Endodermal cell (in vitro differentiated cells): ENCODE results near the gene IPMK. TPM values are rescaled to one million over a fixed set of nuclear protein-coding genes. Genes with fewer than 3 reads are reported as not detected.

Experiments used
- DNase-seq: peaks from one replicate; pipeline ENCODE4 v3.0.0-alpha.2; 2017
- H3K27ac ChIP-seq: 2 replicates; pipeline ENCODE4 v1.5.1; 2013; ENCODE audit warnings: mild to moderate bottlenecking, low read depth, low read length, moderate library complexity
- H3K27me3 ChIP-seq: 2 replicates; pipeline ENCODE4 v1.6.1; 2013; ENCODE audit warnings: mild to moderate bottlenecking, low read length, moderate library complexity; ENCODE audit not compliant: insufficient read depth, control insufficient read depth, poor library complexity, severe bottlenecking
- H3K36me3 ChIP-seq: 2 replicates; pipeline ENCODE4 v1.7.0; 2013; ENCODE audit warnings: mild to moderate bottlenecking, low read length, moderate library complexity; ENCODE audit not compliant: control insufficient read depth, insufficient read depth
- H3K4me1 ChIP-seq: one replicate; pipeline ENCODE4 v1.7.0; 2013; ENCODE audit warnings: low read length; ENCODE audit not compliant: control insufficient read depth, insufficient read depth
- H3K4me3 ChIP-seq: 2 replicates; pipeline ENCODE4 v1.5.1; 2013; ENCODE audit warnings: mild to moderate bottlenecking, low read length, moderate library complexity
- H3K9ac ChIP-seq: 2 replicates; pipeline ENCODE4 v1.6.1; 2013; ENCODE audit warnings: mild to moderate bottlenecking, low read length, moderate library complexity; ENCODE audit not compliant: poor library complexity, severe bottlenecking; ENCODE audit errors: extremely low read depth
- H3K9me3 ChIP-seq: 2 replicates; pipeline ENCODE4 v1.6.1; 2013; ENCODE audit warnings: mild to moderate bottlenecking, low read length, moderate library complexity; ENCODE audit not compliant: control insufficient read depth
- H3K27ac Mint-ChIP-seq: 2 replicates; pipeline ENCODE4 v1.8.0; 2020; ENCODE audit warnings: mixed read lengths
- H3K27me3 Mint-ChIP-seq: 2 replicates; pipeline ENCODE4 v1.8.0; 2021; ENCODE audit warnings: mild to moderate bottlenecking, mixed read lengths; ENCODE audit not compliant: insufficient read depth
- H3K36me3 Mint-ChIP-seq: 2 replicates; pipeline ENCODE4 v1.8.0; 2020; ENCODE audit warnings: low read depth, mixed read lengths
- H3K4me1 Mint-ChIP-seq: 2 replicates; pipeline ENCODE4 v1.8.0; 2020; ENCODE audit warnings: mixed read lengths
- H3K4me3 Mint-ChIP-seq: 2 replicates; pipeline ENCODE4 v1.8.0; 2020; ENCODE audit warnings: mild to moderate bottlenecking, moderate library complexity, mixed read lengths
- H3K9me3 Mint-ChIP-seq: 2 replicates; pipeline ENCODE4 v1.8.0; 2020; ENCODE audit warnings: mild to moderate bottlenecking, mixed read lengths
- CTCF ChIP-seq: fragments of 200-600 bp; sonication (generic); conservative IDR thresholded peaks from 2 replicates; pipeline ENCODE4 v1.5.0; 2021; ENCODE audit warnings: antibody characterized with exemption, mild to moderate bottlenecking
- WGBS, 2 experiments: methylation state at CpG; one replicate each; pipeline versions ENCODE4 v1.1.5 to v1.1.7; 2013; ENCODE audit warnings: missing lambda C conversion rate in 2 of 2, mixed read lengths in 1 of 2; ENCODE audit not compliant: insufficient coverage in 1 of 2, insufficient read length in 1 of 2; 5-methylcytosine and 5-hydroxymethylcytosine counted together
- total RNA-seq, 2 donors: library from RNA; stranded (reverse); fragmentation: NEBNext Ultra II Directional in 1 of 2; extraction: Animal tissue kit (Norgen Biotek cat#: 25700) in 1 of 2; gene quantifications; 2 replicates in 1 of 2; 3 replicates in 1 of 2; pipeline ENCODE4 v1.2.1, GENCODE V29; 2021

Gene IPMK
- total RNA-seq, 2 donors from 2014 or later: 9.3 to 9.4 TPM

- Mint-ChIP-seq H3K27me3 (no peaks in the 10 kb centered on the region), H3K36me3 (peaks cover 33% of the 10 kb centered on the region), H3K4me3 (no peak overlapping the region), H3K4me1 (peaks cover 21% of the 10 kb centered on the region), H3K27ac (no peak overlapping the region), H3K9me3 (peaks cover 6% of the 10 kb centered on the region)
- no peak overlapping the region for H3K27ac ChIP-seq
- no peak overlapping the region for H3K9ac ChIP-seq
- no peak for DNase-seq
- peaks cover 8% of the 10 kb centered on the region for H3K4me1 ChIP-seq
- H3K9me3 ChIP-seq: no peaks in the 10 kb centered on the region
- no peak for TF ChIP-seq CTCF
- H3K4me3 ChIP-seq: no peak overlapping the region
- WGBS, 2 experiments: 96 to 100% methylated on average over 1 to 3 of the region's 3 CpGs
- peaks cover 20% of the 10 kb centered on the region for H3K36me3 ChIP-seq
- H3K27me3 ChIP-seq: no peaks in the 10 kb centered on the region
These were observed 58.0 kb downstream of the IPMK start for GRCh38 chr10:58209669-58210068.

- TF ChIP-seq CTCF: no peak
- Mint-ChIP-seq H3K27me3 (no peaks in the 10 kb centered on the region), H3K4me3 (no peak overlapping the region), H3K9me3 (peaks cover 6% of the 10 kb centered on the region), H3K27ac (no peak overlapping the region), H3K36me3 (peaks cover 41% of the 10 kb centered on the region), H3K4me1 (peaks cover 23% of the 10 kb centered on the region)
- H3K4me3 ChIP-seq: no peak overlapping the region
- no peak overlapping the region for H3K27ac ChIP-seq
- no peak overlapping the region for H3K9ac ChIP-seq
- peaks cover 25% of the 10 kb centered on the region for H3K36me3 ChIP-seq
- H3K9me3 ChIP-seq: no peaks in the 10 kb centered on the region
- DNase-seq: no peak
- 100% methylated on average over 1 of the region's 1 CpG; no CpG with 5 or more reads in 1 of the 2 experiments for WGBS, 2 experiments
- H3K27me3 ChIP-seq: no peaks in the 10 kb centered on the region
- peaks cover 11% of the 10 kb centered on the region for H3K4me1 ChIP-seq
These were observed 61.4 kb downstream of the IPMK start for GRCh38 chr10:58206251-58206650.

GRCh38 chr10:58201704-58202103 lies 66.0 kb downstream of the IPMK start:
- TF ChIP-seq CTCF: no peak
- no peak for DNase-seq
- Histone ChIP-seq H3K4me1 (peaks cover 4% of the 10 kb centered on the region), H3K36me3 (peaks cover 24% of the 10 kb centered on the region), H3K27ac (no peak overlapping the region), H3K9me3 (peaks cover 6% of the 10 kb centered on the region), H3K4me3 (no peak overlapping the region), H3K9ac (no peak overlapping the region), H3K27me3 (no peaks in the 10 kb centered on the region)
- H3K36me3 Mint-ChIP-seq: peaks cover 25% of the 10 kb centered on the region
- no peaks in the 10 kb centered on the region for H3K27me3 Mint-ChIP-seq
- WGBS, 2 experiments: 90 to 96% methylated on average over 1 to 2 of the region's 2 CpGs
- H3K4me1 Mint-ChIP-seq: peaks cover 9% of the 10 kb centered on the region
- H3K9me3 Mint-ChIP-seq: no peaks in the 10 kb centered on the region
- no peak overlapping the region for H3K27ac Mint-ChIP-seq
- no peak overlapping the region for H3K4me3 Mint-ChIP-seq
